GM23248 (cell line): ENCODE measurements around the gene PSMB3.

Experiments
- EZH2 ChIP-seq: fragments of 200-600 bp; sonication (generic); IDR thresholded peaks from 2 replicates; pipeline ENCODE4 v1.6.1; 2018; ENCODE audit warnings: antibody characterized with exemption, mild to moderate bottlenecking; ENCODE audit not compliant: insufficient read depth, poor library complexity, severe bottlenecking
- EZH2phosphoT487 ChIP-seq: fragments of 200-600 bp; sonication (generic); IDR thresholded peaks from 2 replicates; pipeline ENCODE4 v1.6.1; 2018; ENCODE audit warnings: antibody characterized with exemption, moderate library complexity, mild to moderate bottlenecking, low read depth; ENCODE audit not compliant: insufficient read depth

DNA sequence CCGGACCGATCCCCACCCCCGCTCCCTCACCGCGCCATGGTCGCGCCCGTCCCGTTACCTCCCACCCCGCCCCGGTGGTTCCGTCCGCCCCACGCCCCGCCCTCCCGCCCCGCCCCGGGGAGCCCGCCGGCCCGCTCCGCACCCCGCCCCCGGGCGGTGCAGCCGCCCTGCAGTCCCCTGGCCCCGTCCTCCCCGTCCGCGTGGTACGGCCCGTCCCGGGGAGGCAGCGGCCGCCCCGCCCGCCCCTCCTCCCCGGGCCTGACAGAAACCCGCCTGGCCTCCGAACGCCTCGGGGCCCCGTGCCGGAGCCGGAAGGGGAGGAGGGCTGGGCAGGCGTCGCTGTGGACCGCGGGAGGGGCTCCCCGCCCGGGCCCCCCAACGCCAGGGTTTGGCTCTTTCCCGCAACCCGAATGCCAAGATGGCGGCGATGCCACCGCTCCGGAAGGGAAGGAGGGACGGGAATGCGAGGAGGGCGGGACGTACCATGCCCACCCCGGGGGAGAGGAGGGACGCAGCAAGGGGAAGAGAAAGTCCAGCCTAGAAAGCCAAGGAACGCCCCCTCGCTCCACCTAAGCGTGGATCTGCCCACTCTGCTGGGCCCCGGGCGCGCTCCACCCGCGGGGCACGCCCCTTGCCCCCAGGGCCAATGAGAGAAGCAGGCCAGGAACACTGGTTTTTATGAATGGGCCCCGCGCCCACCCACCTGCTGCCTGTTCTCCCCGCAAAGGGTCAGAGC is 47.1 kb downstream of the PSMB3 start, which contains the start of gene PIP4K2B:
- no peak for TF ChIP-seq EZH2
- no peak for TF ChIP-seq EZH2phosphoT487
